Melanocyte of skin (primary cell): ENCODE results near the gene PBOV1. TPM values are rescaled to one million over a fixed set of nuclear protein-coding genes. Genes with fewer than 3 reads are reported as not detected.

Source experiments
- total RNA-seq, 2 donors: library from RNA; depleted of rRNA; stranded (reverse); fragments of >200 nt; gene quantifications; 2 replicates each; pipeline ENCODE4 v1.2.3, GENCODE V29; 2012

The PBOV1 gene
- total RNA-seq, result not detected

DNA sequence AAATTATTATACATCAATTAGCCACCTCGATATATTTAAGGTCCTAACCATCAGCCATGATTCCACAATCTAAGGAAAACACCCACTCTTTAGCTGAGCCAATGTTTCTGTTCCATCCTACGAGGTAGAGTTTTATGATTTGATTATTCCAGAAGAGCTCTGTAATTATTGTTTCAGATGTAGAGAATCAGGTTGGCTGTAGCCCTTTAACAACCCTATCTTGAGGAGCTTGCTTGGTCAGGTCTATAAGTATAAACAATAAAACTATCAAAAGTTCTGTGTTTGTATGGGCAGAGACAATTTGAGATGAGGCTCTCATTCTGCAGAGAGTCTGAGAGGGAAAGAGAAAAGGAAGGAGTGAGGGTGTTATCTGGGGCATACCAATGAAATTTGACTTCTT, at the start of gene PBOV1:
Gene PBOV1 (minus strand): TSS at position 43 of the 400 bp plus-strand sequence. CDS start 96 bp downstream, outside the sequence.

Other genes starting within 250 kb of the PBOV1 start
- 10 to 100 TPM; 26.2 to 31.3 TPM for gene PERP, start 111.1 kb downstream of the PBOV1 start, total RNA-seq
- 1 to 10 TPM; 1.3 to 1.4 TPM for gene ARFGEF3, start 56.6 kb downstream of the PBOV1 start, total RNA-seq
- not detected for gene SMIM28, start 159.4 kb upstream of the PBOV1 start, total RNA-seq
- gene HEBP2, start 185.7 kb upstream of the PBOV1 start, total RNA-seq, result 1 to 10 TPM; 6.7 to 7.2 TPM